Measurements from ENCODE around the gene EVL.

The EVL gene

DNA sequence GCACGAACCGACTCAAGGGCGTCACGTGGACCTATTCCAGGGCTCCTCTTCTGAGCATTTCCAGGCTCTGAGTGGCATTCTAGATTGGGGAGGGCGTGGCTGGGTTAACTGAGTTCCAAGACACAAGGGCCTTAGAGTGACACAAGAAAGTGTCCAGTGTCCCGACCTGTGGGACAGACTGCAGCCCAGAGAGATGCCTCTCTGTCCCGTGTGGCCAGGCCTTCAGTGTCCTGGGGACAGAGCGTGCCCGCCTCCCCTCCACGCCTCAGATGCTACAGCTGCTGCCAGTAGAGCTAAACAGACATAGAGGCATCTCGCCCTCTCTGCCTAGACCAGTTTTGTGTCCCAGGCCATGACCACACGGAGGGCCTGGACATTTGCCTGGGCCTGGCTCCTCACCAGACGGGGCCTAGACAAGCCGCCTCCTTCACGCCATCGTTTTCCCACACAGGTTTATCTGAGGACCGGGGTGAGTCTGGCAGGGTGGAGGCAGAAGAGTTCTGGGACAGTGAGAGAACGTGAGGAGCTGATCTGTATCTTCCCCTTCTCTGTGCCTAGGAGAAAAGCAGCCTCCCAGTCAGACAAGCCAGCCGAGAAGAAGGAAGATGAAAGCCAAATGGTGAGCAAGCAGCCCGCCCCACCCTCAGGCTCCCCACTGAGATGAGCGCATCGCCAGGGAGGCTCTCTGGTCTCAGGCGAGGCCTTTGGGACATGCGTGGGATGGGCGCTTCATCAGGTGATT lies 67.1 kb downstream of the EVL start:
- Histone ChIP-seq H3K79me2 (ENCODE audit: low read length) (no peaks in the 10 kb centered on the region), H3K27me3 (ENCODE audit: low read depth, low read length) (no peaks in the 10 kb centered on the region), H3K4me1 (ENCODE audit: low read length) (peaks cover 34% of the 10 kb centered on the region), H3K9ac (ENCODE audit: low read length) (no peak overlapping the region), H4K20me1 (ENCODE audit: insufficient read depth, low read length) (no peaks in the 10 kb centered on the region), H2AFZ (ENCODE audit: low read depth, low read length) (no peak overlapping the region), H3K27ac (ENCODE audit: low read length) (no peak overlapping the region), H3K4me3 (ENCODE audit: low read length) (no peak overlapping the region), H3K4me2 (ENCODE audit: low read length) (no peak overlapping the region), H3K9me3 (ENCODE audit: insufficient read depth, low read length) (no peaks in the 10 kb centered on the region), H3K36me3 (replicated peaks; ENCODE audit: low read depth, low read length) (no peaks in the 10 kb centered on the region)
- TF ChIP-seq EZH2phosphoT487 (IDR thresholded peaks at IDR 0.05; ENCODE audit: low read depth) = no peak
- TF ChIP-seq, protein P1, sequence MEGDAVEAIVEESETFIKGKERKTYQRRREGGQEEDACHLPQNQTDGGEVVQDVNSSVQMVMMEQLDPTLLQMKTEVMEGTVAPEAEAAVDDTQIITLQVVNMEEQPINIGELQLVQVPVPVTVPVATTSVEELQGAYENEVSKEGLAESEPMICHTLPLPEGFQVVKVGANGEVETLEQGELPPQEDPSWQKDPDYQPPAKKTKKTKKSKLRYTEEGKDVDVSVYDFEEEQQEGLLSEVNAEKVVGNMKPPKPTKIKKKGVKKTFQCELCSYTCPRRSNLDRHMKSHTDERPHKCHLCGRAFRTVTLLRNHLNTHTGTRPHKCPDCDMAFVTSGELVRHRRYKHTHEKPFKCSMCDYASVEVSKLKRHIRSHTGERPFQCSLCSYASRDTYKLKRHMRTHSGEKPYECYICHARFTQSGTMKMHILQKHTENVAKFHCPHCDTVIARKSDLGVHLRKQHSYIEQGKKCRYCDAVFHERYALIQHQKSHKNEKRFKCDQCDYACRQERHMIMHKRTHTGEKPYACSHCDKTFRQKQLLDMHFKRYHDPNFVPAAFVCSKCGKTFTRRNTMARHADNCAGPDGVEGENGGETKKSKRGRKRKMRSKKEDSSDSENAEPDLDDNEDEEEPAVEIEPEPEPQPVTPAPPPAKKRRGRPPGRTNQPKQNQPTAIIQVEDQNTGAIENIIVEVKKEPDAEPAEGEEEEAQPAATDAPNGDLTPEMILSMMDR (IDR thresholded peaks at IDR 0.05; ENCODE audit: low read depth, low read length) = no peak

DNA sequence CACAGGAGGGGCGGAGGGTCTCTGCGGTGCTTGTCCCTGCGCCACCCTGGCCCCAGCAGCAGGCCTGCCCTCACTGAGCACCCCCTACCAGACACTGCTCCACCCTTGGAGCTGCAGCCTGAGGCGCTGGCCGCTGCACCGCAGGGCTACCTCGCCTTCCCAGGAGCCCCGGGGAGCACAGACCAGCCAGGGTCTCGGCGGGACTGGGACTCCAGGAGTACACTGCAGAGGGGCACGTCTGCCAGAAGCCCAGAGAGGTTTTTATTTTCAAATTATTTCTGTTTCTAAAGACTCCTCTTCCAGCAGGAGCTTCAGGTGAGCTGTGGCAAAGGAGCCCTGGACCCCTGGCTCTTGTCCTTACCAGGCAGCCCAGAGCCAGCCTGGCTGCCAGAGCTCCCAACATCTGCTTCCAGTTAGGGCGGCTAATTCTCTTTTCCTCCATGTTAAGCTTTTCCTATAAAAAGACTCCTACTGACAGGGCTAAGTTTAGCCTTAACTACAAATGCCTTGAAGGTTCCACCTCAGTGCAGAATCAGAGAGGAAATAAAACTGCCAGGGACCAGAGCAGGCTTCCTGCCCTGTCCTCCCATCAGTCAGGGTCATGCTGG lies 67.8 kb downstream of the EVL start:
- Histone ChIP-seq H3K4me1 (ENCODE audit: low read length) (peaks cover 38% of the 10 kb centered on the region), H3K79me2 (ENCODE audit: low read length) (no peaks in the 10 kb centered on the region), H3K4me3 (ENCODE audit: low read length) (no peak overlapping the region), H4K20me1 (ENCODE audit: insufficient read depth, low read length) (no peaks in the 10 kb centered on the region), H3K9me3 (ENCODE audit: insufficient read depth, low read length) (no peaks in the 10 kb centered on the region), H3K36me3 (replicated peaks; ENCODE audit: low read depth, low read length) (no peaks in the 10 kb centered on the region), H3K27ac (ENCODE audit: low read length) (no peak overlapping the region), H3K27me3 (ENCODE audit: low read depth, low read length) (no peaks in the 10 kb centered on the region), H2AFZ (ENCODE audit: low read depth, low read length) (no peak overlapping the region), H3K4me2 (ENCODE audit: low read length) (peak overlapping the region; percentile 44), H3K9ac (ENCODE audit: low read length) (no peak overlapping the region)
- TF ChIP-seq, protein P1 (IDR thresholded peaks at IDR 0.05; ENCODE audit: low read depth, low read length) = no peak
- no peak for TF ChIP-seq EZH2phosphoT487 (IDR thresholded peaks at IDR 0.05; ENCODE audit: low read depth)

DNA sequence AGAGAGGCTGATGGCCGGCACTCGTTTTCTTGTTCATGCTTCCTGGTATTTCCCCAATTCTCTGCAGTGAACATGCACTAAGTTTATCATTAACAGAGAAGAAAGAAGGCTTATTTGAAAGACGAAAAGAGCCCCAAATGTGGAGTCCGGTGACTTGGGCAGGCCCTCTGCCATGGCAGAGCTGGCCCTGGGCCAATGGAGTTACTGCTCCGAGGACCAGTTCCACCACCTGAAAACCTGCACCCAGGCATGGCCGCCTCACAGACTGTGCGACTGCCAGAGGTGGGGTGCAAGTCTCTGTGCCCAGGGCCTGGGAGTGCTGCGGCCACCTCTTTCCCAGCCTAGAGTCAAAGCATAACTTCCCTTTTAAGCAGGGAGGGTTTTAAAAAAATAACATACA lies 69.4 kb downstream of the EVL start:
- Histone ChIP-seq H3K36me3 (replicated peaks; ENCODE audit: low read depth, low read length) (no peaks in the 10 kb centered on the region), H3K4me2 (ENCODE audit: low read length) (peak overlapping the region; percentile 92)

DNA sequence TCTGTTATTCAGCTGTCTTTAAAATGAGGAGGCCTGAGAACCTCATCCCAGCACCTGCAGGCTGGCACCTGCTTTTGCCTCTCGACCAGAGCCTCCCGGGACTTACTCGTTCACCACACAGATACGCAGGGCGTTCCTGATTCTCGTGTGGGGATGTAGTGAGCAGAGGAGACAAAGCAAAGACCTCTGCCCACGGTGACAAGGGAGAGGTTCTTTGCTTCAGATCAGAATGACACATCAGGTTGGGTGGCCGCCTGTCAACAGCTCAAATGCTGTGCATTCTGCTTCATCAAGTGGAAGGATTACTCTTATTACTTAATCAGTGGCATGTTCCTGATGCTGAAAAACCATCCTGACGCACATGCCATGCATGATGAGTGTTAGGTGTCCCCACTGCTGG lies 69.9 kb downstream of the EVL start:
- Histone ChIP-seq H3K27ac (ENCODE audit: low read length) (peak overlapping the region; percentile 78), H3K9ac (ENCODE audit: low read length) (peak overlapping the region; percentile 60; the same call in 1 of the 2 replicates), H3K79me2 (ENCODE audit: low read length) (no peaks in the 10 kb centered on the region), H4K20me1 (ENCODE audit: insufficient read depth, low read length) (no peaks in the 10 kb centered on the region), H3K27me3 (ENCODE audit: low read depth, low read length) (no peaks in the 10 kb centered on the region), H3K36me3 (replicated peaks; ENCODE audit: low read depth, low read length) (no peaks in the 10 kb centered on the region), H3K4me1 (ENCODE audit: low read length) (peaks cover 48% of the 10 kb centered on the region), H2AFZ (ENCODE audit: low read depth, low read length) (no peak overlapping the region), H3K9me3 (ENCODE audit: insufficient read depth, low read length) (no peaks in the 10 kb centered on the region), H3K4me2 (ENCODE audit: low read length) (peak overlapping the region; percentile 92), H3K4me3 (ENCODE audit: low read length) (peak overlapping the region; percentile 64)
- TF ChIP-seq, protein P1 (IDR thresholded peaks at IDR 0.05; ENCODE audit: low read depth, low read length) = no peak
- TF ChIP-seq EZH2phosphoT487 (IDR thresholded peaks at IDR 0.05; ENCODE audit: low read depth) = no peak

More for the DNA sequence above, 69.4 kb downstream of the EVL start:
- Histone ChIP-seq H4K20me1 (ENCODE audit: insufficient read depth, low read length) (no peaks in the 10 kb centered on the region), H3K9ac (ENCODE audit: low read length) (peak overlapping the region; percentile 60; the same call in 1 of the 2 replicates), H3K27me3 (ENCODE audit: low read depth, low read length) (no peaks in the 10 kb centered on the region), H3K4me3 (ENCODE audit: low read length) (peak overlapping the region; percentile 64), H3K79me2 (ENCODE audit: low read length) (no peaks in the 10 kb centered on the region), H3K27ac (ENCODE audit: low read length) (peak overlapping the region; percentile 78), H2AFZ (ENCODE audit: low read depth, low read length) (peak overlapping the region; percentile 73), H3K4me1 (ENCODE audit: low read length) (peaks cover 46% of the 10 kb centered on the region), H3K9me3 (ENCODE audit: insufficient read depth, low read length) (no peaks in the 10 kb centered on the region)
- TF ChIP-seq EZH2phosphoT487 (IDR thresholded peaks at IDR 0.05; ENCODE audit: low read depth) = no peak
- TF ChIP-seq, protein P1 (IDR thresholded peaks at IDR 0.05; ENCODE audit: low read depth, low read length) = no peak
